Measurements from ENCODE around the gene PLEKHG3. TPM values are rescaled to one million over a fixed set of nuclear protein-coding genes. Genes with fewer than 3 reads are reported as not detected.

PLEKHG3 gene
- total and polyA plus RNA-seq, 10 of the 15 experiments (the other 5 are each of a cell fraction or from before 2014, with no cell fraction given) = 0.03 to 0.73 (median 0.07) TPM; not detected in 5

GRCh38 chr14:64700894-64701293, 3.3 kb upstream of the PLEKHG3 start:
- no peak overlapping the region for H3K27ac ChIP-seq (ENCODE audit: control insufficient read depth, insufficient read depth)
- ChIA-PET POLR2A (interaction anchor here (0.6 kb wide), 1 partner anchor 273 kb away, joined by 3 read pairs; no protein-coding TSS in a partner anchor), RAD21 (ENCODE audit: unreplicated experiment) (interaction anchor here (2.0 kb wide), 1 partner anchor 25 kb away, joined by 6 read pairs; no protein-coding TSS in a partner anchor), SMC1A (ENCODE audit: uncharacterized antibody, unreplicated experiment) (no interaction called here), CTCF (interaction anchor here (1.5 kb wide), 1 partner anchor 9 kb away, joined by 4 read pairs; no protein-coding TSS in a partner anchor)
- H3K9ac ChIP-seq (ENCODE audit: control insufficient read depth, insufficient read depth, low read length) = no peak overlapping the region
- no peak for FAIRE-seq
- H3K36me3 ChIP-seq (ENCODE audit: control insufficient read depth in 2 of 2, insufficient read depth in 2 of 2, low read length in 1 of 2) = no peaks in the 10 kb centered on the region
- H3K27me3 ChIP-seq (replicated peaks in 1 of 2; ENCODE audit: control insufficient read depth in 2 of 2, insufficient read depth in 2 of 2, low read length in 1 of 2) = peaks cover 8 to 20% of the 10 kb centered on the region in 2 experiments; a peak in 3 of 4 replicates
- in situ Hi-C loops (cut with MboI) = no loop called here
- H4K20me1 ChIP-seq (ENCODE audit: control insufficient read depth, insufficient read depth) = no peaks in the 10 kb centered on the region
- no TSS peak for BruUV-seq (replicated peaks)
- WGBS (ENCODE audit: insufficient coverage, insufficient replicate concordance, low lambda C conversion rate, missing lambda C conversion rate) = 48% methylated on average over 4 of the region's 4 CpGs
- DNase-seq (ENCODE audit: low read depth, low spot score) = no peak
- no peak overlapping the region for H3K4me2 ChIP-seq (ENCODE audit: control insufficient read depth, insufficient read depth)
- no peak overlapping the region for H2AFZ ChIP-seq (ENCODE audit: control insufficient read depth, low read depth, low read length)
- intact Hi-C loops (cut with micrococcal nuclease; ENCODE audit: unreplicated experiment) = no loop called here
- H3K79me2 ChIP-seq (ENCODE audit: control insufficient read depth, insufficient read depth, low read length) = no peaks in the 10 kb centered on the region
- ATAC-seq = no peak
- no peaks in the 10 kb centered on the region for H3K9me3 ChIP-seq (replicated peaks; ENCODE audit: control insufficient read depth, insufficient read depth, low read length)
- no peak overlapping the region for H3K4me3 ChIP-seq
- no peaks in the 10 kb centered on the region for H3K4me1 ChIP-seq (ENCODE audit: control insufficient read depth, insufficient read depth, low read length)
- TF ChIP-seq JUND (IDR thresholded peaks at IDR 0.05; ENCODE audit: low read depth, low read length) (no peak), FOXK2 (IDR thresholded peaks at IDR 0.05) (no peak), CEBPZ (IDR thresholded peaks at IDR 0.05; ENCODE audit: low read depth, low read length) (no peak)

GRCh38 chr14:64701660-64702059, 2.6 kb upstream of the PLEKHG3 start:
- RAD21 ChIA-PET (ENCODE audit: unreplicated experiment) = interaction anchor here (2.0 kb wide), 1 partner anchor 24 kb away, joined by 6 read pairs; no protein-coding TSS in a partner anchor
- H3K79me2 ChIP-seq (ENCODE audit: control insufficient read depth, insufficient read depth, low read length) = no peaks in the 10 kb centered on the region
- SMC1A ChIA-PET (ENCODE audit: uncharacterized antibody, unreplicated experiment) = no interaction called here
- H3K36me3 ChIP-seq (ENCODE audit: control insufficient read depth in 2 of 2, insufficient read depth in 2 of 2, low read length in 1 of 2) = no peaks in the 10 kb centered on the region
- H2AFZ ChIP-seq (ENCODE audit: control insufficient read depth, low read depth, low read length) = no peak overlapping the region
- no peaks in the 10 kb centered on the region for H4K20me1 ChIP-seq (ENCODE audit: control insufficient read depth, insufficient read depth)
- H3K27ac ChIP-seq (ENCODE audit: control insufficient read depth, insufficient read depth) = no peak overlapping the region
- in situ Hi-C loops (cut with MboI) (no loop called here), intact Hi-C loops (cut with micrococcal nuclease; ENCODE audit: unreplicated experiment) (no loop called here)
- H3K4me1 ChIP-seq (ENCODE audit: control insufficient read depth, insufficient read depth, low read length) = no peaks in the 10 kb centered on the region
- H3K4me3 ChIP-seq = no peak overlapping the region
- POLR2A ChIA-PET = interaction anchor here (0.6 kb wide), 1 partner anchor 273 kb away, joined by 3 read pairs; no protein-coding TSS in a partner anchor
- CTCF ChIA-PET = interaction anchor here (1.5 kb wide), 1 partner anchor 9 kb away, joined by 4 read pairs; no protein-coding TSS in a partner anchor
- ATAC-seq (no peak), FAIRE-seq (no peak), DNase-seq (ENCODE audit: low read depth, low spot score) (no peak)
- BruUV-seq (replicated peaks) = no TSS peak
- WGBS (ENCODE audit: insufficient coverage, insufficient replicate concordance, low lambda C conversion rate, missing lambda C conversion rate) = 41% methylated on average over 1 of the region's 1 CpG
- no peak overlapping the region for H3K9ac ChIP-seq (ENCODE audit: control insufficient read depth, insufficient read depth, low read length)
- H3K9me3 ChIP-seq (replicated peaks; ENCODE audit: control insufficient read depth, insufficient read depth, low read length) = no peaks in the 10 kb centered on the region
- H3K4me2 ChIP-seq (ENCODE audit: control insufficient read depth, insufficient read depth) = no peak overlapping the region
- peaks cover 5 to 23% of the 10 kb centered on the region in 2 experiments for H3K27me3 ChIP-seq (replicated peaks in 1 of 2; ENCODE audit: control insufficient read depth in 2 of 2, insufficient read depth in 2 of 2, low read length in 1 of 2)
- TF ChIP-seq SREBF1 (IDR thresholded peaks at IDR 0.05; ENCODE audit: low read length) (no peak), E4F1 (IDR thresholded peaks at IDR 0.05; ENCODE audit: borderline replicate concordance, partially characterized antibody) (no peak), IRF5 (IDR thresholded peaks at IDR 0.05; ENCODE audit: borderline replicate concordance) (no peak), SUZ12 (IDR thresholded peaks at IDR 0.05; ENCODE audit: unreplicated experiment) (no peak), ATF3 (IDR thresholded peaks at IDR 0.05; ENCODE audit: borderline replicate concordance, extremely low read depth, low read depth, low read length) (no peak), GATAD2B (conservative IDR thresholded peaks at IDR 0.05; ENCODE audit: low read depth) (no peak)
